ENCODE measurements around the gene ZBED4.

Gene ZBED4

GRCh38 chr22:49921508-49922278, 68.0 kb downstream of the ZBED4 start:
- no peak for DNase-seq (ENCODE audit: low read depth)

DNA sequence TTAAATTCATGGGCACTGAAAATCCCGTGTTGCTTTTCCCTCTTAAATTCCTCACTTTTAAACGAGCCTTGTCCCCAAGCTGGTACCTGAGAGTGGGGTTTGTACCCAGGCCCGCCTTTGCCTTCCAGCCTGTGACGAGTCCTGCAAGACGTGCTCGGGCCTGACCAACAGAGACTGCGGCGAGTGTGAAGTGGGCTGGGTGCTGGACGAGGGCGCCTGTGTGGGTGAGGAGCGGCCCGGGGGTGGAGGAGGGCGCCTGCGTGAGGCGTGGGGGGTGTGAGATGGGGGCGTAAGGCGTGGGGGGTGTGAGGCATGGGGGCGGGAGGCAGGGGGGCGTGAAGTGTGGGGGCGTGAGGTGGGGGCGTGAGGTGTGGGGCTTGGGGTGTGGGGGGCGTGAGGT, 68.8 kb downstream of the ZBED4 start:
- no peak for DNase-seq (ENCODE audit: low read depth)

DNA sequence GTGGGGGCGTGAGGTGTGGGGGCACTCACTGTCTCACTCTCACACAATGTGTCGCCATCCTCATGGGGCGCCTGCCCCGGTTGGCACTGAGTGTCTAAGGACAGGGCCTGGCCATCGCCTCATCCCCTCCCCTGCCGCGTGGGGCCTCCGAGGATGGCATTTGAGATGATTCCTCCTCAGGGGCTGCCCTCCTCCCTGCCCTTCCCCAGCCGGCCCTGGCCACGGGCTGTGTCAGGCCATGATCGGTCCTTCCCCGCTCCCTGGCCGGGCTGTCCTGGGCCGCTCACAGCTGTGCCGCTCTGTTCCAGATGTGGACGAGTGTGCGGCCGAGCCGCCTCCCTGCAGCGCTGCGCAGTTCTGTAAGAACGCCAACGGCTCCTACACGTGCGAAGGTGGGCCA, 69.3 kb downstream of the ZBED4 start:
- no peak for DNase-seq (ENCODE audit: low read depth)

DNA sequence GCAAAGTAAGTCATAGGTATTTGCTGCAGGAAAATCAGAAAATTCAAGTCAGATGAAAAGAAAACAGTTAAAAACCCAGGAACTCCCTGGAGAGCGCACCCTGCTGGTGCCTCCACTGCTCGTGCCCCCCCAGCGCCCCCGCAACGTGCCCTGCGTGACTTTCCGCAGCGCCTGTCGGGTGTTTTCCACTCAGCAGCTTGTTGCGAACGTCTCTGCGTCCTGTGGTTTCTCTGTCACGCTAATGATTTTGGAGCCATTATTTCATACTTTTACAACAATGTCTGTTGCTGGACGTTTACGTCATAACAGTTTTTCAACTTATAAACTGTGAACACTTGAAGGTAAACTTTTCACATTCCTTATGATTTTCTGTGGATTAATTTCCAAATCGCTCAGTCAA, 69.8 kb downstream of the ZBED4 start:
- DNase-seq (ENCODE audit: low read depth): no peak

- DNase-seq (ENCODE audit: low read depth): no peak
Observed at GRCh38 chr22:49924113-49924833, 70.6 kb downstream of the ZBED4 start.

- DNase-seq (ENCODE audit: low read depth): peak; percentile 69
Observed at GRCh38 chr22:49925525-49926128, 72.0 kb downstream of the ZBED4 start.

DNA sequence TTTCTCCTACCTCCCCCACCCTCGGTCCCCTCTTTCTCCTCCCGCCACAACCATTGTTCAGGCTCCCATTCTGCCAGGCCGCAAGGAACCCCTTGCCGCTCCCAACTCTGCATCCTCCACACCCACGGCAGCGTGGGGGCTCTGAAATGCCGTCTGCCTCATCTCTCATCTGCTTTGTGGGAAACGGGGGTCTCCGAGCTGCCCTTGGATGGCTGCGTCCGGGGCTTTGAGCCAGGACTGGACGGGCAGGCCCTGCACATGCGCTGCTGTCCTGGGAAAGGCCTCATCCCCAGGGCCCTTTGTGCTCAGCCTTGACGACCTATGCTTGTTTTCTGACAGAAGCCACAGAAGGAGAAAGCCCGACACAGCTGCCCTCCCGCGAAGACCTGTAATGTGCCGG, 73.3 kb downstream of the ZBED4 start:
- no peak for DNase-seq (ENCODE audit: low read depth)

DNA sequence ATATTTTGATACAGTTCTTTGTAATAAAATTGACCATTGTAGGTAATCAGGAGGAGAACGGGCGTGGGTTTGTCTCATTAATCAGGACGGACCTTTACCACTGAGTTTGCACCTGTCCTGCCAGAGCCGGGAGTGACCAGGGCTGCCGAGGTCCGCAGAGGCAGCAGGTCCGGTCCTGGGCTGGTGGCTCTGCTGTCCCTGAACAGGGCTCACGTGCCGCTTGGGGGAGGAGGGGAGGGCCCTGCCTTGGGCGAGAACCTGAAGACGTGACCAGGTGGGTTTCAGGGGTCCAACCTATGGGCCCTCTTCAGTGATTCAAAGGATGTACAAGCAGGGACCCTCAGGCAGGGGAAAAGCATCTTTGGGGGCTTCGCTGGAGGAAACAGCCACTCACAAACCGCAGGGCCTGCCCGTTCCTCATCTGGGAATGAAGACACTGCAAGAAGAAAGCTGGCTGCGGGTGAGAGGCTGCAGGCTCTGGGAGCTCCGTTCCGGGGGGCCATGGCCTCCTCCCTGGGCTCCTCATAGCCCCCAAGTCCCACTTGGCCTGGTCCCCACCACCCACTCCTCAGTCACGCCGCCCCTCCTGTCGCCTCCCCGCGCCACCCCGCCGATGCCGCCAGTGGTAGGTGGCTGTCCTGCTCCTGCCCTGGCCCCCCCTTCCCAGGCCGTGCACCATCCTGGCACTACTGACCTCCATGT, 74.0 kb downstream of the ZBED4 start:
- no peak for DNase-seq (ENCODE audit: low read depth)

GRCh38 chr22:49928185-49928495, 74.5 kb downstream of the ZBED4 start:
- DNase-seq (ENCODE audit: low read depth): no peak

GRCh38 chr22:49928555-49929210, 75.0 kb downstream of the ZBED4 start:
- DNase-seq (ENCODE audit: low read depth): no peak

DNA sequence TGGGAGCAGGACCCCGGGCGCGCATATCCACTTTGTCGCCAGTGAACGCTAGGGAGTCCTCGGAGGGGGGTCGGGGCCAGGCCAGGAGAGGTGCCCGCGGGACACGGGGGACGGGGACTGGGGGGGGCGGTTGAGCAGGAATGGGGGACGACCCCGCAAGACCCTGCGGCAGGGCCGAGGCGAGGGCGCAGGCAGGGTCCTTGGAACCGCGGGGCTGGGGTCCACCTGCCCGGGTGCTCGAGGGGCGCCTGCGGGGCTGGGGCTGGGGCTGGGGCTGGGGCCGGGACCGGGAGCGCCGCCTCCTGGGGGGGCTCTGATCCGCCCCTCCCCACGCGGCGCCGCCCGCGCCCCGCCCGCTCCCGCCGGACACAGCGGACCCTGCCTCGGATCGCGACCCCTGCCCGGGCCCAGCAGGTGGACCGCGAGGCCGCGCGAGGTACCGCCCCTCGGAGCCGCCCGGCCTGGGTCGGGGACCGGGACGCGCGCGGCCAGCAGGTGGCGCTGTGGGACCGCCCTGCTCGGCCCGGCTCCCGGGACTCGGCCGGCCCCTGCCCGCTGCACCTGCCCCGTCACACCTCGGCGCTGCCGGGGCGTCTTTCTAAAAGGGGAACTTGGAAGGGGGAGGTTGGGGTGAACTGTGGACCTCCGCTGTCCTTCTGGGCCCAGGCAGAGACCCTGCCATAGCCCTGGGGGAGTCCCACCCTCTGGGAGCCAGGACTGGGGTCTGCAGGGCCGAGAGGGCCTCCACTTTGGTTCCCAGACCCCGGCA, 75.8 kb downstream of the ZBED4 start:
- peak; percentile 66 for DNase-seq (ENCODE audit: low read depth)

DNA sequence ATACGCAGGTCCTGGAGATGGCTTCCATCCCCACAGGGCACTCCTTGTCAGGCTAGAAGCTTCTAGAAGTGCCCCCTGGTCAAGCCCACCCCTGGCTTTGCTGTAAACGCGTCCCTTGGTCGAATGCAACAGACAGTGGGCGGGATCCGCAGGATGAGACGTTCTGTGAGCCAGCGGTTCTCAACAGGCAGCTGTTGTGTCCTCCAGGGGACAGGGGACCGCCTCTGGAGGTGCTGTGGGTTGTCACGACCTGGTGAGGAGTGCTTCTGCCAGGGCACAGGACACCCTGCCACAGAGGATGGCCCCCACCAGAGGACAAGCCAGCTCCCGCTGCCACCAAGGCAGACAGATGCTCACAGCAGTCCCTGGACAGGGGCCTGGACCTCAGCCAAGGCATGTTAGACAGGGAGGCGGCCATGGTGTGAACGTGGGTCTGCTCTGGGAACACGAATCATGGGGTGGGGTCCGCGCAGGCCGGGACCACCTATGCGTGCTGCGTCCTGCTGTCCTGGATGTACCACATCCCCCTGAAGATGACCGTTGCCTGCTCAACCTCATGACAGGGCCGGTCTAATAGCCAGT, 76.4 kb downstream of the ZBED4 start:
- DNase-seq (ENCODE audit: low read depth): no peak

DNA sequence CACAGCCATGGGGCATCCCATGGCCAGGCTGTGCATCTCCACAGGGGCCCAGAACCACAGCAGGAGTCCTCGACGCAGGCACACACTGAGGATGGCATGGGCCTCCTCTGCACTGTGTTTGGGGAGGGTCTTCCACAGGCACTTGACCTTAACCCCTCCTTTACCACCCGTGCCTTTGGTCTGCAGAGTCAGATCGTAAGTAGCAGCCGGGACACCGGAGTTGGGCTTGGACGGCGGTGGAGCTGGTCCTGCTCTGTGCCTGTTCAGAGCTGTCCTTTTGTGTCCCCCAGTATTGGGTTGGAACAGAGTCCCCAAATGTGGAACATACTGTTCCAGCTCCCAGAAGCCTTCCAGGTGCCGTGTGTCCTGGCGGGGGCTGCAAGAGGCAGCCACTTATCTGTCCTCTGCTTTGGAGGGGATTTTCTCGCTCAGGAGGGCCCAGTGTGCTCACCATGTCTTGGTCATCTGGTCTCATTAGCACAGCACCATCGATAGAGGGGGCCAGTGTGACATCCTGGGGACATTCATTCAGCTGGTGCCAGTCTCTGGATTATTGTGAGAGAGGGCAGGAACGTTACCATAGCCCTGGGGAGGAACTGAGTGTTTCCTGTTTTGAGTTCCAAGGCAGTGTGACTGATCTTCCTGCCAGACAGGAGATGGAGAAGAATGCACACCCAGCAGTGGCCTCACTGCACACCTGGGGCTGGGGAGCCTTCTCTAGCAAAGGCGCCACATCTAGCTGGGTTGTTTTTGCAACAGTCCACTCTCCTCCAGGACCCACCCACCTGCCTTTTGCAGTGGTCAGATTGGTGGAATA, 77.2 kb downstream of the ZBED4 start:
- DNase-seq (ENCODE audit: low read depth): no peak

DNA sequence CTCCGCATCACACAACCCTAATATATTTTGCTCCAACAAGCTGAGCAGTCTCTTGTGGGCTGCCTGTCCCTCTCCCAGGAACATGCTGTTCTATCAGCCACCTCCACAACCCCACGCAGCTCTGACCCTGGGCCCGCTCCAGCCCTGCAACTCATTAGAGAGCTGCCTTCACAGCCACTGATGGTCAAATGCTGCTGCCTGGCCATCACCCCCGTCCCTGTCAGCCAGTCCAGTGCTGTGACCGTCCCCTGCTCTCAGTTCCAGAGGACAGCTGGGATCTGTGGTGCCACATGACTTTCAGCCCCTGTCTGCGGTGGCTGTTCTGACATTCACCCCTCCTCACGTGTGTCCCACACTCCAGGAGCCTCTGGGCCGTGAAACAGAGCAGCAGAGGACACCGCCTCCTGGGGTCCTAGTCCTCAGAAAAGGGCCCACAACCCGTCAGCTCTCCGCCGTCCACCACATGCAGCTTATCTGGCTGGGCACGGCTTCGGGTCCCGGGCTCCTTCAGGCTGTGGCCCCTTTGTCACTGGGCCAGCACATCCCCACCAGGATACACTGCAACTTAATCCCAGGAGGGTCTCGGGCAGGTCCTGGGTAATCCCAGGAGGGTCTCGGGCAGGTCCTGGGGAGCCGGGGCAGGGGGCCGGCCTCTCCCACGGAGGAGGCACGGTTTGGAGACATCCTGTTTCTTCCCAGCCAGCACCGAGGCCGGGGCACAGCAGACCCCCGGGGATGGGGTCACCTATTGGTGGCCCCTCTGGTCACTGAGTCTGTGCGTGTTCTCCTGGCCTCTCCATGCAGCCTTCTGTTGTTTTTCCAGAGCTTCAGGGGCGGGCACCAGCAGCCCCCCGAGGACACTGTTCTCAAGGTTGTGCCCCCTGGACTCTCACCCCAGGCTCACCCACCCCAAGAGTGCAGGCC, 79.9 kb downstream of the ZBED4 start:
- DNase-seq (ENCODE audit: low read depth): no peak

DNA sequence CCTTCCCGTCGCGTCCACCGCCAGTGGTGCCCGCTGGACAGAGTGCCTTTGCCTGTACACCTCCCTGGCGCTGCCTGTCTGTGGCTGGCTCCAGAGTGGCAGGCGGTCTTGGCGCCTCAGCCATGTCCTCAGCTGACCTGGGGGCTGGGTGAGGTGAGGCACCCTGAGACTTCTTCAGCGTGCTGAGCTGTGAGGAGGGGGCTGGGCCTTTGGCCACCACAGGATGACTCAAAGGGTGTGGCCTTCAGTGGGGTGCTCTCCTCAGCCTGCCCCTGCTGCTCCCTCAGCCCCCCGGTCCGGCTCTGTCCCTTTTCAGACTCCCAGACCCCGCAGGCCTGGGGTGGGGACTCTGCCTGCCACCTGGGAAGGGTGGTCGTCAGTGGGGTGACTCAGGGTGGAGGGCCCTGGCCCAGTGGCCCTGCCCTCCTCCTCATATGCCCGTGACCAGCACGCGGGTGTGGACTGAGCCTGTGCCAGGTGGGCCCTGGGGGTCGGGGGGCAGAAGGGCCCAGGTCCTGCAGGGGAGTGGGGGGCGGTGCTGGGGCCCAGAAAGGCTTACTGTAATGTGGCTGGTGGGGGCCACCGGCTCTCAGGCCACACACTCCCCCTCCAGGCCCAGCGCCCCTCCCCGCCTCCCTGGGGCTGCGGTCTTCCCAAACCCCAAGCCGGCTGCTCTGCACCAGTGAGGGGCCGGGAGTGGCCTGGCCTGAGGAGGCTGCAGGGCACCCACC, 80.7 kb downstream of the ZBED4 start:
- peak; percentile 38 for DNase-seq (ENCODE audit: low read depth)

DNA sequence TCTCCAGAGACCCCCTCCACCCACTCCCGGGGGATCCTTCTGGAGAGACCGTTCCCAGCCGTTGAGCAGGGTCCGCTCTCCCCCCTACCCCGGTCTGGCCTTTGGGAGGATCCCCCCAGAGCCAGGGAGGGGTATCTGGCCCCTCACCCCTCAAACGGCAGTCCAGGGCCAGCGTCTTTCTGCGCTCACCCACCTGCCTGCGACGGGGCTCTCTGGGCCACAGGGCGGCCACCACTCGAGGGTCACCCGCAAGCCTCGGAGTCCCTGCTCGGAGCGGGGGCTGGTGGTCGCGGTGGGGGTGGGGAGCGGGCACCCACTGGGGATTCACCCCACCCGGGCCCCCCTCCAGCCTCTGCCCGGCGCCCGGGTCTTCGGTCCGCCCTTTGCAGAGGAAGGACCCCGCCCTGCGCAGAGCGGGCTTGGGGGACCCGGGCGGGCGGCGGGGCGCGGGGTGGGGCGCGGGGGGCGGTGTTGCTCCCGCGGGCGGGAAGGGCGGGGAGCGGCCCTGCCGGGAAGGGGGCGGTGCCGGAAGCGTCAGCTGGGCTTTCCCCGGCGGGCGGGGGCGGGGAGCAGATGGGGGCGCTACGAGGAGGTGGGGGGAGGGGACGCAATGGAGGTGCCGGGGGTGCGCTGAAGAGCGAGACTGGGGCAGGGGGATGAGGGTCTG, 81.4 kb downstream of the ZBED4 start:
- peak; percentile 74 for DNase-seq (ENCODE audit: low read depth)

- no peak for DNase-seq (ENCODE audit: low read depth)
Observed at GRCh38 chr22:49935561-49935960, 81.9 kb downstream of the ZBED4 start.
